H9 (cell line): ENCODE measurements around the gene C20orf96. TPM values are rescaled to one million over a fixed set of nuclear protein-coding genes. Genes with fewer than 3 reads are reported as not detected.

ENCODE experiments used
- DNase-seq: peaks from one replicate; pipeline ENCODE4 v3.0.0-alpha.2; 2017
- H2AFZ ChIP-seq: one replicate; pipeline ENCODE4 v1.6.1; 2013; ENCODE audit warnings: mild to moderate bottlenecking, low read length, control low read depth, moderate library complexity
- H2AK5ac ChIP-seq: 2 replicates; pipeline ENCODE4 v1.6.1; 2013; ENCODE audit warnings: low read length, control low read depth, mixed read lengths; ENCODE audit not compliant: insufficient read length
- H2BK120ac ChIP-seq: one replicate; pipeline ENCODE4 v1.6.1; 2013; ENCODE audit warnings: low read depth, mild to moderate bottlenecking, low read length, control low read depth, inconsistent platforms; ENCODE audit not compliant: poor library complexity, severe bottlenecking
- H2BK12ac ChIP-seq: 2 replicates; pipeline ENCODE4 v1.6.1; 2013; ENCODE audit warnings: low read length, control low read depth, mixed read lengths, low read depth; ENCODE audit not compliant: insufficient read length
- H2BK15ac ChIP-seq: 2 replicates; pipeline ENCODE4 v1.6.1; 2013; ENCODE audit warnings: low read depth, low read length, control low read depth
- H2BK20ac ChIP-seq: one replicate; pipeline ENCODE4 v1.6.1; 2013; ENCODE audit warnings: low read depth, mild to moderate bottlenecking, low read length, control low read depth, inconsistent platforms; ENCODE audit not compliant: poor library complexity, severe bottlenecking
- H2BK5ac ChIP-seq: 2 replicates; pipeline ENCODE4 v1.6.1; 2013; ENCODE audit warnings: low read length, control low read depth, mixed read lengths; ENCODE audit not compliant: insufficient read length
- H3K14ac ChIP-seq: 2 replicates; pipeline ENCODE4 v1.6.1; 2013; ENCODE audit warnings: low read length, control low read depth; ENCODE audit not compliant: insufficient read depth
- H3K18ac ChIP-seq: 2 replicates; pipeline ENCODE4 v1.6.1; 2013; ENCODE audit warnings: low read depth, mild to moderate bottlenecking, mixed read lengths, low read length, control low read depth; ENCODE audit not compliant: insufficient read length
- H3K23ac ChIP-seq: 2 replicates; pipeline ENCODE4 v1.6.1; 2013; ENCODE audit warnings: low read length, control low read depth, mixed read lengths, low read depth; ENCODE audit not compliant: insufficient read length
- H3K23me2 ChIP-seq: 2 replicates; pipeline ENCODE4 v1.6.1; 2013; ENCODE audit warnings: low read depth, mild to moderate bottlenecking, mixed read lengths, low read length, control low read depth; ENCODE audit not compliant: insufficient read length, poor library complexity, severe bottlenecking
- H3K27ac ChIP-seq: 2 replicates; pipeline ENCODE4 v1.5.1; 2013; ENCODE audit warnings: low read length, control low read depth, mixed read lengths, low read depth; ENCODE audit not compliant: insufficient read length
- H3K27me3 ChIP-seq: 2 replicates; pipeline ENCODE4 v1.6.1; 2013; ENCODE audit warnings: low read length, control low read depth, inconsistent platforms; ENCODE audit not compliant: insufficient read depth
- H3K4ac ChIP-seq: 2 replicates; pipeline ENCODE4 v1.6.1; 2013; ENCODE audit warnings: low read depth, mild to moderate bottlenecking, control low read depth, inconsistent platforms, low read length, moderate library complexity
- H3K4me1 ChIP-seq: 2 replicates; pipeline ENCODE4 v1.6.1; 2013; ENCODE audit warnings: low read length, control low read depth, inconsistent platforms; ENCODE audit not compliant: insufficient read depth
- H3K4me2 ChIP-seq: 2 replicates; pipeline ENCODE4 v1.6.1; 2013; ENCODE audit warnings: low read length, control low read depth, mixed read lengths; ENCODE audit not compliant: insufficient read length, insufficient read depth
- H3K56ac ChIP-seq: 2 replicates; pipeline ENCODE4 v1.6.1; 2013; ENCODE audit warnings: low read depth, mild to moderate bottlenecking, mixed read lengths, low read length, control low read depth; ENCODE audit not compliant: insufficient read length
- H3K79me1 ChIP-seq: 2 replicates; pipeline ENCODE4 v1.6.1; 2013; ENCODE audit warnings: low read depth, mild to moderate bottlenecking, moderate library complexity, low read length, control low read depth, inconsistent platforms; ENCODE audit not compliant: insufficient read depth, poor library complexity, severe bottlenecking
- H3K79me2 ChIP-seq: 2 replicates; pipeline ENCODE4 v1.6.1; 2013; ENCODE audit warnings: low read length, control low read depth, inconsistent platforms; ENCODE audit not compliant: insufficient read depth
- H3K9ac ChIP-seq: 2 replicates; pipeline ENCODE4 v1.6.1; 2013; ENCODE audit warnings: low read length, control low read depth, mixed read lengths; ENCODE audit not compliant: insufficient read length; ENCODE audit errors: extremely low read depth
- H3K9me3 ChIP-seq: one replicate; pipeline ENCODE4 v1.6.1; 2013; ENCODE audit warnings: low read depth, low read length, inconsistent platforms; ENCODE audit not compliant: control insufficient read depth
- H3T11ph ChIP-seq: one replicate; pipeline ENCODE4 v1.6.1; 2013; ENCODE audit warnings: mild to moderate bottlenecking, low read length, control low read depth, inconsistent platforms
- H4K20me1 ChIP-seq: one replicate; pipeline ENCODE4 v1.6.1; 2013; ENCODE audit not compliant: control insufficient read depth, insufficient read length, insufficient read depth
- H4K5ac ChIP-seq: 2 replicates; pipeline ENCODE4 v1.6.1; 2013; ENCODE audit warnings: low read depth, mild to moderate bottlenecking, mixed read lengths, low read length, control low read depth; ENCODE audit not compliant: insufficient read length
- H4K8ac ChIP-seq: replicated peaks from 2 replicates; pipeline ENCODE4 v1.6.1; 2013; ENCODE audit warnings: low read length, control low read depth, mixed read lengths, low read depth; ENCODE audit not compliant: insufficient read length
- H4K91ac ChIP-seq: 2 replicates; pipeline ENCODE4 v1.6.1; 2013; ENCODE audit warnings: low read depth, mild to moderate bottlenecking, moderate library complexity, mixed read lengths, low read length, control low read depth; ENCODE audit not compliant: insufficient read length
- H3K27ac Mint-ChIP-seq, 3 experiments: 2 replicates in 2 of 3; 3 replicates in 1 of 3; pipeline ENCODE4 v1.8.0; 2020 to 2021; ENCODE audit warnings: mixed read lengths in 3 of 3, mild to moderate bottlenecking in 1 of 3, moderate library complexity in 1 of 3
- H3K27me3 Mint-ChIP-seq: 2 replicates; pipeline ENCODE4 v1.8.0; 2021; ENCODE audit warnings: low read depth, mild to moderate bottlenecking, moderate library complexity, mixed read lengths
- H3K36me3 Mint-ChIP-seq, 3 experiments: 2 replicates in 2 of 3; 3 replicates in 1 of 3; pipeline ENCODE4 v1.8.0; 2020 to 2021; ENCODE audit warnings: low read depth in 3 of 3, mixed read lengths in 3 of 3; ENCODE audit not compliant: insufficient read depth in 1 of 3
- H3K4me1 Mint-ChIP-seq, 2 experiments: 2 replicates each; pipeline ENCODE4 v1.8.0; 2020; ENCODE audit warnings: mixed read lengths in 2 of 2
- H3K4me3 Mint-ChIP-seq, 2 experiments: 2 replicates in 1 of 2; 3 replicates in 1 of 2; pipeline ENCODE4 v1.8.0; 2020 to 2021; ENCODE audit warnings: mild to moderate bottlenecking in 2 of 2, mixed read lengths in 2 of 2, moderate library complexity in 1 of 2
- H3K9me3 Mint-ChIP-seq, 2 experiments: 2 replicates in 1 of 2; 3 replicates in 1 of 2; pipeline ENCODE4 v1.8.0; 2020; ENCODE audit warnings: mild to moderate bottlenecking in 2 of 2, mixed read lengths in 2 of 2, moderate library complexity in 1 of 2
- WGBS: extraction: QIAGEN DNeasy Blood & Tissue Kit; methylation state at CpG from one replicate; pipeline ENCODE4 v1.1.7; 2013; ENCODE audit warnings: missing lambda C conversion rate, low lambda C conversion rate, mixed read lengths; ENCODE audit not compliant: insufficient read length; ENCODE audit errors: extremely low coverage; 5-methylcytosine and 5-hydroxymethylcytosine counted together
- total RNA-seq: library from RNA; stranded (reverse); gene quantifications from 2 replicates; pipeline ENCODE4 v1.2.1, GENCODE V29; 2021
- TF ChIP-seq, protein P1 (sequence below): fragments of 200-600 bp; sonication (generic); conservative IDR thresholded peaks from 3 replicates; pipeline ENCODE4 v1.8.0; 2021; ENCODE audit warnings: antibody characterized with exemption, mild to moderate bottlenecking

C20orf96 gene
- total RNA-seq, 1 experiment from 2014 or later, result 14.5 TPM

DNA sequence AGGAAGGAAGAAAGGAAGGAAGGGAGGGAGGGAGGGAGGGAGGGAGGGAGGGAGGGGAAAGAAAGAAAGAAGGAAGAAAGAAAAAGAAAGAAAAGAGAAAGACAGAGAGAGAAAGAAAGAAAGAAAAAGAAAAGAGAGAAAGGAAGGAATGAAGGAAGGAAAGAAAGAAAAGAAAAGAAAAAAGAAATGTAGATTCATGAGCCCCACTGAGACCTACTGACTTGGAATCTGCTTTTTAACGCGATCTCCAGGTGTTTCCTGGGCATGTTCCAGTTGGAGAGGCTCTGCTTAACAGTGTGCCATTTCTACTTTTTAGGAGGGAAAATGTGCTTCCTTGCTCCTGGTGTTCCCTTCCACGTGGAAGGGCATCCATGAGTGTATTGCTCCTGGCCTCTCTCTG is 16.7 kb downstream of the C20orf96 start:
- Histone ChIP-seq H2AK5ac (no peak overlapping the region), H3K4ac (no peak overlapping the region), H3K14ac (no peak overlapping the region), H3K56ac (no peak overlapping the region), H3K18ac (no peak overlapping the region), H2AFZ (no peak overlapping the region), H4K8ac (no peak overlapping the region), H3K27ac (no peak overlapping the region), H3K9me3 (no peaks in the 10 kb centered on the region), H3K23me2 (no peaks in the 10 kb centered on the region), H3K23ac (no peak overlapping the region), H2BK15ac (no peak overlapping the region), H3K4me2 (no peak overlapping the region), H2BK5ac (no peak overlapping the region), H2BK20ac (no peak overlapping the region), H2BK12ac (no peak overlapping the region), H2BK120ac (no peak overlapping the region), H3T11ph (no peak overlapping the region), H3K9ac (no peak overlapping the region), H4K5ac (no peak overlapping the region), H4K91ac (no peak overlapping the region), H4K20me1 (no peaks in the 10 kb centered on the region), H3K27me3 (no peaks in the 10 kb centered on the region), H3K4me1 (0 out of 2 replicates have a peak, but pooled peaks cover 4% of the 10 kb centered on the region), H3K79me2 (no peaks in the 10 kb centered on the region), H3K79me1 (no peaks in the 10 kb centered on the region)
- H3K4me3 Mint-ChIP-seq, result no peak overlapping the region
- no peak overlapping the region for H3K27ac Mint-ChIP-seq
- TF ChIP-seq, protein P1, sequence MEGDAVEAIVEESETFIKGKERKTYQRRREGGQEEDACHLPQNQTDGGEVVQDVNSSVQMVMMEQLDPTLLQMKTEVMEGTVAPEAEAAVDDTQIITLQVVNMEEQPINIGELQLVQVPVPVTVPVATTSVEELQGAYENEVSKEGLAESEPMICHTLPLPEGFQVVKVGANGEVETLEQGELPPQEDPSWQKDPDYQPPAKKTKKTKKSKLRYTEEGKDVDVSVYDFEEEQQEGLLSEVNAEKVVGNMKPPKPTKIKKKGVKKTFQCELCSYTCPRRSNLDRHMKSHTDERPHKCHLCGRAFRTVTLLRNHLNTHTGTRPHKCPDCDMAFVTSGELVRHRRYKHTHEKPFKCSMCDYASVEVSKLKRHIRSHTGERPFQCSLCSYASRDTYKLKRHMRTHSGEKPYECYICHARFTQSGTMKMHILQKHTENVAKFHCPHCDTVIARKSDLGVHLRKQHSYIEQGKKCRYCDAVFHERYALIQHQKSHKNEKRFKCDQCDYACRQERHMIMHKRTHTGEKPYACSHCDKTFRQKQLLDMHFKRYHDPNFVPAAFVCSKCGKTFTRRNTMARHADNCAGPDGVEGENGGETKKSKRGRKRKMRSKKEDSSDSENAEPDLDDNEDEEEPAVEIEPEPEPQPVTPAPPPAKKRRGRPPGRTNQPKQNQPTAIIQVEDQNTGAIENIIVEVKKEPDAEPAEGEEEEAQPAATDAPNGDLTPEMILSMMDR, result no peak
- DNase-seq, result no peak
- WGBS, result no CpG with 5 or more reads among the region's 3 CpGs
- peaks cover 4% of the 10 kb centered on the region for H3K27me3 Mint-ChIP-seq
- H3K36me3 Mint-ChIP-seq, result peaks cover 28 to 39% (median 30%) of the 10 kb centered on the region in 3 experiments; a peak in 6 of 7 replicates
- peaks cover 5 to 7% of the 10 kb centered on the region in 2 experiments for H3K4me1 Mint-ChIP-seq
- peaks cover 2 to 3% of the 10 kb centered on the region in 2 experiments; a peak in 3 of 5 replicates for H3K9me3 Mint-ChIP-seq
